ENCODE measurements around the gene DKK2.
A peak's percentile ranks its signal among the peaks of the same experiment; 100 is the strongest.

DKK2 gene

GRCh38 chr4:107058828-107059227 is 22.7 kb upstream of the DKK2 start:
- no peaks in the 10 kb centered on the region for H3K79me2 ChIP-seq (ENCODE audit: insufficient read depth, low read length)
- H3K9me3 ChIP-seq (ENCODE audit: low read length), result no peaks in the 10 kb centered on the region
- no peaks in the 10 kb centered on the region for H4K20me1 ChIP-seq (ENCODE audit: insufficient read depth, low read length)
- no peak overlapping the region for H2AFZ ChIP-seq (ENCODE audit: low read length)
- H3K9ac ChIP-seq (ENCODE audit: low read length), result no peak overlapping the region
- no peak for TF ChIP-seq EZH2 (IDR thresholded peaks at IDR 0.05; ENCODE audit: borderline replicate concordance, low read length)
- TF ChIP-seq CTCF (IDR thresholded peaks at IDR 0.05; ENCODE audit: low read length), result no peak
- H3K4me3 ChIP-seq (ENCODE audit: low read depth, low read length, poor library complexity, severe bottlenecking), result no peak overlapping the region
- no peak overlapping the region for H3K27ac ChIP-seq (ENCODE audit: low read depth, low read length, poor library complexity, severe bottlenecking)
- no peaks in the 10 kb centered on the region for H3F3A ChIP-seq (ENCODE audit: insufficient read depth, low read length)
- H3K27me3 ChIP-seq (ENCODE audit: insufficient read depth, low read length), result no peaks in the 10 kb centered on the region
- H3K36me3 ChIP-seq (ENCODE audit: insufficient read depth, low read length), result no peaks in the 10 kb centered on the region
- H3K4me1 ChIP-seq (ENCODE audit: insufficient read depth, low read length, severe bottlenecking), result no peaks in the 10 kb centered on the region
- no peak overlapping the region for H3K4me2 ChIP-seq (ENCODE audit: low read length)
- H3K9me2 ChIP-seq (ENCODE audit: low read depth, low read length), result no peaks in the 10 kb centered on the region

GRCh38 chr4:107050525-107051135 is 14.5 kb upstream of the DKK2 start:
- no peaks in the 10 kb centered on the region for H3K4me1 ChIP-seq (ENCODE audit: insufficient read depth, low read length, severe bottlenecking)
- H2AFZ ChIP-seq (ENCODE audit: low read length), result no peak overlapping the region
- H3K4me2 ChIP-seq (ENCODE audit: low read length), result no peak overlapping the region
- H3K27me3 ChIP-seq (ENCODE audit: insufficient read depth, low read length), result no peaks in the 10 kb centered on the region
- peak; percentile 47; the same call in 1 of the 2 replicates for TF ChIP-seq CTCF (IDR thresholded peaks at IDR 0.05; ENCODE audit: low read length)
- no peak for TF ChIP-seq EZH2 (IDR thresholded peaks at IDR 0.05; ENCODE audit: borderline replicate concordance, low read length)
- no peaks in the 10 kb centered on the region for H3K9me2 ChIP-seq (ENCODE audit: low read depth, low read length)
- H3K4me3 ChIP-seq (ENCODE audit: low read depth, low read length, poor library complexity, severe bottlenecking), result no peak overlapping the region
- H3K27ac ChIP-seq (ENCODE audit: low read depth, low read length, poor library complexity, severe bottlenecking), result no peak overlapping the region
- H3F3A ChIP-seq (ENCODE audit: insufficient read depth, low read length), result no peaks in the 10 kb centered on the region
- no peak overlapping the region for H3K9ac ChIP-seq (ENCODE audit: low read length)
- H3K9me3 ChIP-seq (ENCODE audit: low read length), result 0 out of 2 replicates have a peak, but pooled peaks cover 2% of the 10 kb centered on the region
- no peaks in the 10 kb centered on the region for H3K36me3 ChIP-seq (ENCODE audit: insufficient read depth, low read length)
- H3K79me2 ChIP-seq (ENCODE audit: insufficient read depth, low read length), result no peaks in the 10 kb centered on the region
- H4K20me1 ChIP-seq (ENCODE audit: insufficient read depth, low read length), result no peaks in the 10 kb centered on the region

GRCh38 chr4:107046261-107046660 is 10.1 kb upstream of the DKK2 start:
- Histone ChIP-seq H3K27ac (ENCODE audit: low read depth, low read length, poor library complexity, severe bottlenecking) (no peak overlapping the region), H3K9me2 (ENCODE audit: low read depth, low read length) (no peaks in the 10 kb centered on the region), H3F3A (ENCODE audit: insufficient read depth, low read length) (no peaks in the 10 kb centered on the region), H3K9me3 (ENCODE audit: low read length) (0 out of 2 replicates have a peak, but pooled peaks cover 2% of the 10 kb centered on the region), H3K4me2 (ENCODE audit: low read length) (no peak overlapping the region), H3K4me1 (ENCODE audit: insufficient read depth, low read length, severe bottlenecking) (no peaks in the 10 kb centered on the region), H3K27me3 (ENCODE audit: insufficient read depth, low read length) (no peaks in the 10 kb centered on the region), H3K36me3 (ENCODE audit: insufficient read depth, low read length) (no peaks in the 10 kb centered on the region), H2AFZ (ENCODE audit: low read length) (no peak overlapping the region), H3K79me2 (ENCODE audit: insufficient read depth, low read length) (no peaks in the 10 kb centered on the region), H3K4me3 (ENCODE audit: low read depth, low read length, poor library complexity, severe bottlenecking) (no peak overlapping the region), H4K20me1 (ENCODE audit: insufficient read depth, low read length) (no peaks in the 10 kb centered on the region), H3K9ac (ENCODE audit: low read length) (no peak overlapping the region)
- TF ChIP-seq EZH2 (IDR thresholded peaks at IDR 0.05; ENCODE audit: borderline replicate concordance, low read length), result no peak
- no peak for TF ChIP-seq CTCF (IDR thresholded peaks at IDR 0.05; ENCODE audit: low read length)
